ENCODE measurements around the gene SIK2.

DNA sequence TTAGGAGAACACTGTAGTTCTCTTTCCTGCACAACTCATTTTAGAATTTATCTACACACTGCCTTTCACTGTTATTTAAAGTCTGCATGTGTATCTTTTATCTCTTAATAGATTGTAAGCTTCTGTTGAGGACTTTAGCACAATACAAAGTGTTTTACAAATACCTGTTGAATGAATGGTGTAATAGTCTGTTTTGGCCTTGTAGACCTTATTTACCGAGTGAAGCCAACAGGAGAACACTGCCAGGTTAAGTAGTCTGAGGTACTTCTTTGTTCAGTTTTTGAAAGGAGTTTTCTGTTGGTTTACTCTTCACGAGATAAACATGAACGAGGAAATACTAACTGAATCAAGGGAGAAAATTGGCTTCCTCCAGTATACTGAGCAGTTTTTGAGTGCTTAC lies 31.0 kb downstream of the SIK2 start:
- TF ChIP-seq, protein P1, sequence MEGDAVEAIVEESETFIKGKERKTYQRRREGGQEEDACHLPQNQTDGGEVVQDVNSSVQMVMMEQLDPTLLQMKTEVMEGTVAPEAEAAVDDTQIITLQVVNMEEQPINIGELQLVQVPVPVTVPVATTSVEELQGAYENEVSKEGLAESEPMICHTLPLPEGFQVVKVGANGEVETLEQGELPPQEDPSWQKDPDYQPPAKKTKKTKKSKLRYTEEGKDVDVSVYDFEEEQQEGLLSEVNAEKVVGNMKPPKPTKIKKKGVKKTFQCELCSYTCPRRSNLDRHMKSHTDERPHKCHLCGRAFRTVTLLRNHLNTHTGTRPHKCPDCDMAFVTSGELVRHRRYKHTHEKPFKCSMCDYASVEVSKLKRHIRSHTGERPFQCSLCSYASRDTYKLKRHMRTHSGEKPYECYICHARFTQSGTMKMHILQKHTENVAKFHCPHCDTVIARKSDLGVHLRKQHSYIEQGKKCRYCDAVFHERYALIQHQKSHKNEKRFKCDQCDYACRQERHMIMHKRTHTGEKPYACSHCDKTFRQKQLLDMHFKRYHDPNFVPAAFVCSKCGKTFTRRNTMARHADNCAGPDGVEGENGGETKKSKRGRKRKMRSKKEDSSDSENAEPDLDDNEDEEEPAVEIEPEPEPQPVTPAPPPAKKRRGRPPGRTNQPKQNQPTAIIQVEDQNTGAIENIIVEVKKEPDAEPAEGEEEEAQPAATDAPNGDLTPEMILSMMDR (IDR thresholded peaks at IDR 0.05; ENCODE audit: poor library complexity, severe bottlenecking) = no peak
- TF ChIP-seq RAD21 (conservative IDR thresholded peaks at IDR 0.05) (no peak), POLR2AphosphoS5 (IDR thresholded peaks at IDR 0.05) (no peak), EP300 (conservative IDR thresholded peaks at IDR 0.05; ENCODE audit: poor library complexity, severe bottlenecking) (no peak)

Measured in neural cell (in vitro differentiated cells).